H9 (cell line): ENCODE results near the gene KMT2C. TPM values are rescaled to one million over a fixed set of nuclear protein-coding genes. Genes with fewer than 3 reads are reported as not detected.

Experiments
- DNase-seq: peaks from one replicate; pipeline ENCODE4 v3.0.0-alpha.2; 2017
- H2AFZ ChIP-seq: one replicate; pipeline ENCODE4 v1.6.1; 2013; ENCODE audit warnings: mild to moderate bottlenecking, low read length, control low read depth, moderate library complexity
- H2AK5ac ChIP-seq: 2 replicates; pipeline ENCODE4 v1.6.1; 2013; ENCODE audit warnings: low read length, control low read depth, mixed read lengths; ENCODE audit not compliant: insufficient read length
- H2BK120ac ChIP-seq: one replicate; pipeline ENCODE4 v1.6.1; 2013; ENCODE audit warnings: low read depth, mild to moderate bottlenecking, low read length, control low read depth, inconsistent platforms; ENCODE audit not compliant: poor library complexity, severe bottlenecking
- H2BK12ac ChIP-seq: 2 replicates; pipeline ENCODE4 v1.6.1; 2013; ENCODE audit warnings: low read length, control low read depth, mixed read lengths, low read depth; ENCODE audit not compliant: insufficient read length
- H2BK15ac ChIP-seq: 2 replicates; pipeline ENCODE4 v1.6.1; 2013; ENCODE audit warnings: low read depth, low read length, control low read depth
- H2BK20ac ChIP-seq: one replicate; pipeline ENCODE4 v1.6.1; 2013; ENCODE audit warnings: low read depth, mild to moderate bottlenecking, low read length, control low read depth, inconsistent platforms; ENCODE audit not compliant: poor library complexity, severe bottlenecking
- H2BK5ac ChIP-seq: 2 replicates; pipeline ENCODE4 v1.6.1; 2013; ENCODE audit warnings: low read length, control low read depth, mixed read lengths; ENCODE audit not compliant: insufficient read length
- H3K14ac ChIP-seq: 2 replicates; pipeline ENCODE4 v1.6.1; 2013; ENCODE audit warnings: low read length, control low read depth; ENCODE audit not compliant: insufficient read depth
- H3K18ac ChIP-seq: 2 replicates; pipeline ENCODE4 v1.6.1; 2013; ENCODE audit warnings: low read depth, mild to moderate bottlenecking, mixed read lengths, low read length, control low read depth; ENCODE audit not compliant: insufficient read length
- H3K23ac ChIP-seq: 2 replicates; pipeline ENCODE4 v1.6.1; 2013; ENCODE audit warnings: low read length, control low read depth, mixed read lengths, low read depth; ENCODE audit not compliant: insufficient read length
- H3K23me2 ChIP-seq: 2 replicates; pipeline ENCODE4 v1.6.1; 2013; ENCODE audit warnings: low read depth, mild to moderate bottlenecking, mixed read lengths, low read length, control low read depth; ENCODE audit not compliant: insufficient read length, poor library complexity, severe bottlenecking
- H3K27ac ChIP-seq: 2 replicates; pipeline ENCODE4 v1.5.1; 2013; ENCODE audit warnings: low read length, control low read depth, mixed read lengths, low read depth; ENCODE audit not compliant: insufficient read length
- H3K27me3 ChIP-seq: 2 replicates; pipeline ENCODE4 v1.6.1; 2013; ENCODE audit warnings: low read length, control low read depth, inconsistent platforms; ENCODE audit not compliant: insufficient read depth
- H3K4ac ChIP-seq: 2 replicates; pipeline ENCODE4 v1.6.1; 2013; ENCODE audit warnings: low read depth, mild to moderate bottlenecking, control low read depth, inconsistent platforms, low read length, moderate library complexity
- H3K4me1 ChIP-seq: 2 replicates; pipeline ENCODE4 v1.6.1; 2013; ENCODE audit warnings: low read length, control low read depth, inconsistent platforms; ENCODE audit not compliant: insufficient read depth
- H3K4me2 ChIP-seq: 2 replicates; pipeline ENCODE4 v1.6.1; 2013; ENCODE audit warnings: low read length, control low read depth, mixed read lengths; ENCODE audit not compliant: insufficient read length, insufficient read depth
- H3K56ac ChIP-seq: 2 replicates; pipeline ENCODE4 v1.6.1; 2013; ENCODE audit warnings: low read depth, mild to moderate bottlenecking, mixed read lengths, low read length, control low read depth; ENCODE audit not compliant: insufficient read length
- H3K79me1 ChIP-seq: 2 replicates; pipeline ENCODE4 v1.6.1; 2013; ENCODE audit warnings: low read depth, mild to moderate bottlenecking, moderate library complexity, low read length, control low read depth, inconsistent platforms; ENCODE audit not compliant: insufficient read depth, poor library complexity, severe bottlenecking
- H3K79me2 ChIP-seq: 2 replicates; pipeline ENCODE4 v1.6.1; 2013; ENCODE audit warnings: low read length, control low read depth, inconsistent platforms; ENCODE audit not compliant: insufficient read depth
- H3K9ac ChIP-seq: 2 replicates; pipeline ENCODE4 v1.6.1; 2013; ENCODE audit warnings: low read length, control low read depth, mixed read lengths; ENCODE audit not compliant: insufficient read length; ENCODE audit errors: extremely low read depth
- H3K9me3 ChIP-seq: one replicate; pipeline ENCODE4 v1.6.1; 2013; ENCODE audit warnings: low read depth, low read length, inconsistent platforms; ENCODE audit not compliant: control insufficient read depth
- H3T11ph ChIP-seq: one replicate; pipeline ENCODE4 v1.6.1; 2013; ENCODE audit warnings: mild to moderate bottlenecking, low read length, control low read depth, inconsistent platforms
- H4K20me1 ChIP-seq: one replicate; pipeline ENCODE4 v1.6.1; 2013; ENCODE audit not compliant: control insufficient read depth, insufficient read length, insufficient read depth
- H4K5ac ChIP-seq: 2 replicates; pipeline ENCODE4 v1.6.1; 2013; ENCODE audit warnings: low read depth, mild to moderate bottlenecking, mixed read lengths, low read length, control low read depth; ENCODE audit not compliant: insufficient read length
- H4K8ac ChIP-seq: replicated peaks from 2 replicates; pipeline ENCODE4 v1.6.1; 2013; ENCODE audit warnings: low read length, control low read depth, mixed read lengths, low read depth; ENCODE audit not compliant: insufficient read length
- H4K91ac ChIP-seq: 2 replicates; pipeline ENCODE4 v1.6.1; 2013; ENCODE audit warnings: low read depth, mild to moderate bottlenecking, moderate library complexity, mixed read lengths, low read length, control low read depth; ENCODE audit not compliant: insufficient read length
- H3K27ac Mint-ChIP-seq, 3 experiments: 2 replicates in 2 of 3; 3 replicates in 1 of 3; pipeline ENCODE4 v1.8.0; 2020 to 2021; ENCODE audit warnings: mixed read lengths in 3 of 3, mild to moderate bottlenecking in 1 of 3, moderate library complexity in 1 of 3
- H3K27me3 Mint-ChIP-seq: 2 replicates; pipeline ENCODE4 v1.8.0; 2021; ENCODE audit warnings: low read depth, mild to moderate bottlenecking, moderate library complexity, mixed read lengths
- H3K36me3 Mint-ChIP-seq, 3 experiments: 2 replicates in 2 of 3; 3 replicates in 1 of 3; pipeline ENCODE4 v1.8.0; 2020 to 2021; ENCODE audit warnings: low read depth in 3 of 3, mixed read lengths in 3 of 3; ENCODE audit not compliant: insufficient read depth in 1 of 3
- H3K4me1 Mint-ChIP-seq, 2 experiments: 2 replicates each; pipeline ENCODE4 v1.8.0; 2020; ENCODE audit warnings: mixed read lengths in 2 of 2
- H3K4me3 Mint-ChIP-seq, 2 experiments: 2 replicates in 1 of 2; 3 replicates in 1 of 2; pipeline ENCODE4 v1.8.0; 2020 to 2021; ENCODE audit warnings: mild to moderate bottlenecking in 2 of 2, mixed read lengths in 2 of 2, moderate library complexity in 1 of 2
- H3K9me3 Mint-ChIP-seq, 2 experiments: 2 replicates in 1 of 2; 3 replicates in 1 of 2; pipeline ENCODE4 v1.8.0; 2020; ENCODE audit warnings: mild to moderate bottlenecking in 2 of 2, mixed read lengths in 2 of 2, moderate library complexity in 1 of 2
- CTCF ChIP-seq: fragments of 200-600 bp; sonication (generic); conservative IDR thresholded peaks from 3 replicates; pipeline ENCODE4 v1.8.0; 2021; ENCODE audit warnings: antibody characterized with exemption, mild to moderate bottlenecking
- WGBS: extraction: QIAGEN DNeasy Blood & Tissue Kit; methylation state at CpG from one replicate; pipeline ENCODE4 v1.1.7; 2013; ENCODE audit warnings: missing lambda C conversion rate, low lambda C conversion rate, mixed read lengths; ENCODE audit not compliant: insufficient read length; ENCODE audit errors: extremely low coverage; 5-methylcytosine and 5-hydroxymethylcytosine counted together
- total RNA-seq: library from RNA; stranded (reverse); gene quantifications from 2 replicates; pipeline ENCODE4 v1.2.1, GENCODE V29; 2021

KMT2C gene
- total RNA-seq, 1 experiment from 2014 or later: 32.2 TPM

GRCh38 chr7:152105205-152105604 lies 330.6 kb downstream of the KMT2C start:
- H3K27ac ChIP-seq: no peak overlapping the region
- Mint-ChIP-seq H3K27ac (no peak overlapping the region), H3K27me3 (no peaks in the 10 kb centered on the region), H3K4me1 (peaks cover 0 to 2% of the 10 kb centered on the region in 2 experiments; a peak in 1 of 4 replicates), H3K36me3 (peaks cover 8 to 23% (median 13%) of the 10 kb centered on the region in 3 experiments; a peak in 5 of 7 replicates), H3K9me3 (no peaks in the 10 kb centered on the region), H3K4me3 (no peak overlapping the region)
- H4K91ac ChIP-seq: no peak overlapping the region
- no peak overlapping the region for H3K4me2 ChIP-seq
- H3K18ac ChIP-seq: no peak overlapping the region
- H2BK15ac ChIP-seq: no peak overlapping the region
- H4K5ac ChIP-seq: no peak overlapping the region
- no peak for TF ChIP-seq CTCF
- H2AFZ ChIP-seq: no peak overlapping the region
- H2BK20ac ChIP-seq: no peak overlapping the region
- no peak overlapping the region for H2BK12ac ChIP-seq
- H3K79me1 ChIP-seq: no peaks in the 10 kb centered on the region
- no peak overlapping the region for H2BK120ac ChIP-seq
- no peaks in the 10 kb centered on the region for H3K79me2 ChIP-seq
- WGBS: no CpG with 5 or more reads among the region's 11 CpGs
- H4K8ac ChIP-seq: no peak overlapping the region
- no peaks in the 10 kb centered on the region for H3K9me3 ChIP-seq
- H2BK5ac ChIP-seq: no peak overlapping the region
- no peak overlapping the region for H3T11ph ChIP-seq
- H3K56ac ChIP-seq: no peak overlapping the region
- no peak overlapping the region for H3K4ac ChIP-seq
- no peak for DNase-seq
- H3K23ac ChIP-seq: no peak overlapping the region
- H3K14ac ChIP-seq: no peak overlapping the region
- no peaks in the 10 kb centered on the region for H3K27me3 ChIP-seq
- no peaks in the 10 kb centered on the region for H4K20me1 ChIP-seq
- no peak overlapping the region for H3K9ac ChIP-seq
- no peaks in the 10 kb centered on the region for H3K23me2 ChIP-seq
- H3K4me1 ChIP-seq: no peaks in the 10 kb centered on the region
- H2AK5ac ChIP-seq: no peak overlapping the region
